ENCODE data around the gene ACP1. TPM values are rescaled to one million over a fixed set of nuclear protein-coding genes. Genes with fewer than 3 reads are reported as not detected.

The ACP1 gene
- 121 and 124 TPM in 2 replicates for total RNA-seq (ENCODE audit: low replicate concordance)
- long read RNA-seq, transcript ACP1-201 (6 exons, 1,549 nt) = major isoform, 208 of 389 reads
- long read RNA-seq, transcript ACP1-209 (7 exons, 577 nt) = minor isoform, 35 of 389 reads
- long read RNA-seq, transcript ACP1-205 (3 exons, 703 nt) = minor isoform, 5 of 389 reads
- long read RNA-seq, transcript ACP1-202 (6 exons, 1,552 nt) = minor isoform, 116 of 389 reads
- long read RNA-seq, partial matches to known transcripts = 8 of 389 reads
- long read RNA-seq, other reads (novel, unspliced or antisense) = 13 of 389 reads

- Mint-ChIP-seq H3K9me3 (no peaks in the 10 kb centered on the region), H3K27ac (peak within 1 kb of the TSS; percentile 96), H3K4me1 (ENCODE audit: unreplicated experiment) (peaks cover 43% of the 10 kb centered on the region), H3K4me3 (peak within 1 kb of the TSS; percentile 95), H3K27me3 (no peaks in the 10 kb centered on the region), H3K36me3 (peaks cover 13% of the 10 kb centered on the region)
- no peak for TF ChIP-seq CTCF (conservative IDR thresholded peaks at IDR 0.05)
- peak; percentile 98 for DNase-seq (ENCODE audit: extremely low spot score, unreplicated experiment)
Measured at GRCh38 chr2:264493-265468, at the start of gene ACP1. ACP1 (plus strand) TSS chr2:264947; CDS start chr2:264965, 18 bp downstream.

GRCh38 chr2:216068-216467 is 48.7 kb upstream of the ACP1 start:
- H3K36me3 Mint-ChIP-seq = peaks cover 17% of the 10 kb centered on the region
- TF ChIP-seq CTCF (conservative IDR thresholded peaks at IDR 0.05) = no peak
- no peak overlapping the region for H3K27ac Mint-ChIP-seq
- no peak overlapping the region for H3K4me3 Mint-ChIP-seq
- no peaks in the 10 kb centered on the region for H3K4me1 Mint-ChIP-seq (ENCODE audit: unreplicated experiment)
- H3K9me3 Mint-ChIP-seq = peaks cover 5% of the 10 kb centered on the region
- peaks cover 4% of the 10 kb centered on the region for H3K27me3 Mint-ChIP-seq
- DNase-seq (ENCODE audit: extremely low spot score, unreplicated experiment) = no peak

GRCh38 chr2:223451-223850 is 41.3 kb upstream of the ACP1 start:
- H3K9me3 Mint-ChIP-seq = no peaks in the 10 kb centered on the region
- no peak for DNase-seq (ENCODE audit: extremely low spot score, unreplicated experiment)
- no peak overlapping the region for H3K27ac Mint-ChIP-seq
- no peak overlapping the region for H3K4me3 Mint-ChIP-seq
- H3K36me3 Mint-ChIP-seq = peaks cover 38% of the 10 kb centered on the region
- H3K27me3 Mint-ChIP-seq = no peaks in the 10 kb centered on the region
- no peaks in the 10 kb centered on the region for H3K4me1 Mint-ChIP-seq (ENCODE audit: unreplicated experiment)
- TF ChIP-seq CTCF (conservative IDR thresholded peaks at IDR 0.05) = no peak

GRCh38 chr2:223971-224760 is 40.6 kb upstream of the ACP1 start:
- no peak overlapping the region for H3K27ac Mint-ChIP-seq
- TF ChIP-seq CTCF (conservative IDR thresholded peaks at IDR 0.05) = no peak

GRCh38 chr2:228115-228514 is 36.6 kb upstream of the ACP1 start:
- Mint-ChIP-seq H3K9me3 (no peaks in the 10 kb centered on the region), H3K36me3 (peaks cover 30% of the 10 kb centered on the region), H3K4me3 (no peak overlapping the region), H3K4me1 (ENCODE audit: unreplicated experiment) (no peaks in the 10 kb centered on the region), H3K27ac (no peak overlapping the region), H3K27me3 (no peaks in the 10 kb centered on the region)
- TF ChIP-seq CTCF (conservative IDR thresholded peaks at IDR 0.05) = no peak
- no peak for DNase-seq (ENCODE audit: extremely low spot score, unreplicated experiment)

More at GRCh38 chr2:223971-224760, 40.6 kb upstream of the ACP1 start:
- H3K4me3 Mint-ChIP-seq = no peak overlapping the region
- no peak for DNase-seq (ENCODE audit: extremely low spot score, unreplicated experiment)
- no peaks in the 10 kb centered on the region for H3K4me1 Mint-ChIP-seq (ENCODE audit: unreplicated experiment)
- no peaks in the 10 kb centered on the region for H3K27me3 Mint-ChIP-seq
- H3K9me3 Mint-ChIP-seq = no peaks in the 10 kb centered on the region
- peaks cover 39% of the 10 kb centered on the region for H3K36me3 Mint-ChIP-seq
